Keratinocyte (primary cell): ENCODE measurements around the gene CYP4B1. TPM values are rescaled to one million over a fixed set of nuclear protein-coding genes. Genes with fewer than 3 reads are reported as not detected.
A peak's percentile ranks its signal among the peaks of the same experiment; 100 is the strongest.
"Not testable (repeated sequence)": the region's sequence is repeated elsewhere in the genome, so short reads cannot be mapped to it uniquely, and the experiment has no call there.

Experiments
- DNase-seq: peaks from one replicate; pipeline ENCODE4 v3.0.0-alpha.2; 2011; ENCODE audit warnings: low read depth, missing footprints, low spot score
- FAIRE-seq: peaks from 2 replicates; lab custom pipeline; 2011; peaks lifted over from hg19 to GRCh38; lab: Jason Lieb, UNC
- H2AFZ ChIP-seq: 2 replicates; pipeline ENCODE4 v1.6.0; 2012; ENCODE audit warnings: low read length, control low read depth, inconsistent platforms; ENCODE audit not compliant: control insufficient read depth
- H3K27ac ChIP-seq: 2 replicates; pipeline ENCODE4 v1.5.1; 2011; ENCODE audit warnings: low read length; ENCODE audit not compliant: control insufficient read depth, insufficient read depth
- H3K27me3 ChIP-seq: 3 replicates; pipeline ENCODE4 v1.6.0; 2011; ENCODE audit warnings: low read length; ENCODE audit not compliant: control insufficient read depth, insufficient read depth; ENCODE audit errors: extremely low read depth
- H3K36me3 ChIP-seq, 2 experiments: 2 replicates in 1 of 2; 3 replicates in 1 of 2; pipeline ENCODE4 v1.5.1; 2011; ENCODE audit warnings: low read length in 2 of 2, mild to moderate bottlenecking in 1 of 2; ENCODE audit not compliant: control insufficient read depth in 2 of 2, insufficient read depth in 2 of 2; ENCODE audit errors: extremely low read depth in 1 of 2
- H3K4me1 ChIP-seq: 3 replicates; pipeline ENCODE4 v1.5.1; 2011; ENCODE audit warnings: low read length; ENCODE audit not compliant: control insufficient read depth, insufficient read depth; ENCODE audit errors: extremely low read depth
- H3K4me2 ChIP-seq: 3 replicates; pipeline ENCODE4 v1.6.0; 2011; ENCODE audit warnings: low read depth, low read length; ENCODE audit not compliant: control insufficient read depth, insufficient read depth; ENCODE audit errors: extremely low read depth
- H3K4me3 ChIP-seq, 3 experiments: fragments of 200-600 bp in 1 of 3; sonication (generic) in 1 of 3; 2 replicates in 2 of 3; 3 replicates in 1 of 3; pipeline ENCODE4 v1.5.1; 2011 to 2016; ENCODE audit warnings: low read length in 3 of 3, mild to moderate bottlenecking in 3 of 3, control low read depth in 2 of 3, inconsistent platforms in 1 of 3, low read depth in 1 of 3, mixed read lengths in 1 of 3, mixed run types in 1 of 3, moderate library complexity in 1 of 3; ENCODE audit not compliant: control insufficient read depth in 2 of 3, insufficient read depth in 2 of 3; ENCODE audit errors: extremely low read depth in 1 of 3
- H3K79me2 ChIP-seq: 2 replicates; pipeline ENCODE4 v1.6.0; 2012; ENCODE audit warnings: low read length; ENCODE audit not compliant: control insufficient read depth, insufficient read depth
- H3K9ac ChIP-seq: 3 replicates; pipeline ENCODE4 v1.6.0; 2011; ENCODE audit warnings: low read length; ENCODE audit not compliant: control insufficient read depth, insufficient read depth; ENCODE audit errors: extremely low read depth
- H3K9me1 ChIP-seq: 3 replicates; pipeline ENCODE4 v1.6.0; 2011; ENCODE audit warnings: low read length; ENCODE audit not compliant: control insufficient read depth, insufficient read depth; ENCODE audit errors: extremely low read depth
- H3K9me3 ChIP-seq: 2 replicates; pipeline ENCODE4 v1.5.1; 2012; ENCODE audit warnings: low read depth, low read length; ENCODE audit not compliant: control insufficient read depth
- H4K20me1 ChIP-seq: 3 replicates; pipeline ENCODE4 v1.6.0; 2011; ENCODE audit warnings: low read length; ENCODE audit not compliant: control insufficient read depth, insufficient read depth; ENCODE audit errors: extremely low read depth
- EZH2 ChIP-seq: IDR thresholded peaks from one replicate; pipeline ENCODE4 v1.6.1; 2012; ENCODE audit warnings: inconsistent platforms, mild to moderate bottlenecking, low read length, moderate library complexity
- dilution Hi-C: fragments of 300-500 bp; cut with MboI; formaldehyde crosslinking; loops from one replicate; pipeline ENCODE4 v1.7.0; 2020; ENCODE audit warnings: low sequenced_read_pairs; ENCODE audit not compliant: extremely low pct_ligation_motif_present
- polyA plus RNA-seq, 5 experiments: library from polyadenylated mRNA; depleted of rRNA in 3 of 5; stranded (reverse) in 3 of 5; stranded (forward) in 1 of 5; unstranded in 1 of 5; fragments of >200 nt; gene quantifications; 1 replicate in 1 of 5; 2 replicates in 3 of 5; 3 replicates in 1 of 5; pipeline versions ENCODE4 v1.2.1 to v1.2.3, GENCODE V29; 2011 to 2012; ENCODE audit warnings: missing spikeins in 2 of 5, low read depth in 1 of 5, low replicate concordance in 1 of 5
- TF ChIP-seq, protein P1 (sequence below), 3 experiments: IDR thresholded peaks in 1 of 3; conservative IDR thresholded peaks in 1 of 3; optimal IDR thresholded peaks in 1 of 3; 2 replicates in 2 of 3; 3 replicates in 1 of 3; pipeline versions ENCODE3 to v1.5.1; 2011; ENCODE audit warnings: low read length in 3 of 3, mild to moderate bottlenecking in 3 of 3, moderate library complexity in 2 of 3, control low read depth in 1 of 3, inconsistent platforms in 1 of 3; ENCODE audit not compliant: insufficient read depth in 2 of 3; ENCODE audit errors: extremely low read depth in 1 of 3

The CYP4B1 gene
- polyA plus RNA-seq, 1 donor (not counting 4 experiments of a cell fraction or from before 2014, with no cell fraction given), result 2.1 TPM

DNA sequence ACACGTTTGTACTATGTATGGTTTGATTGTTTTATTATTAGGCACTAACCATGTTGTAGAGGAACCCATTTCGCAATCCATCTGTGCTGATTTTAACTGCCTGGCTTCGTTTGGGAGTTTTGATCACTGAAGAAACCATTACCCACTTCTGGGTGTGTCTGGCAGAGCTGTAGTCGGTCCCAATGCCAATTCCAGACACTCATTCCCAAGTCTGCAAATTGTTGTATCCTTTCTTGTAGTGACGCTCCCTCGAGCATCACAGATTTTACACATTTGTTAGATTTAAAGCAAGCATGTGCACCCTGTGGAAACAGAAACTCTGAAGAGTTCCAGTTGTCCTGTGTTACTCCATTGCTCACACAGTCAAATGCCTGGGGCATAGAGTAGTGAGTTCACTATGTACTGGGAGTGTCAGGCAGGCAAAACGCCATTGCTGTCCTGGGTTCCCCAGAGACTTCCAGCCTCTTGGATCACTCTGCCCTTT, 48.9 kb upstream of the CYP4B1 start:
- Histone ChIP-seq H3K9me3 (no peaks in the 10 kb centered on the region), H3K27ac (peak overlapping the region; percentile 31), H3K4me1 (peaks cover 41% of the 10 kb centered on the region), H2AFZ (peak overlapping the region; percentile 10), H3K9me1 (no peaks in the 10 kb centered on the region), H3K4me3 (peak overlapping the region in 1 of 3 experiments; percentile 9), H3K27me3 (no peaks in the 10 kb centered on the region), H3K4me2 (peak overlapping the region; percentile 53), H3K79me2 (no peaks in the 10 kb centered on the region), H3K36me3 (no peaks in the 10 kb centered on the region), H3K9ac (no peak overlapping the region), H4K20me1 (no peaks in the 10 kb centered on the region)
- FAIRE-seq (peak; percentile 95), DNase-seq (no peak)
- no peak for TF ChIP-seq EZH2
- TF ChIP-seq, protein P1, sequence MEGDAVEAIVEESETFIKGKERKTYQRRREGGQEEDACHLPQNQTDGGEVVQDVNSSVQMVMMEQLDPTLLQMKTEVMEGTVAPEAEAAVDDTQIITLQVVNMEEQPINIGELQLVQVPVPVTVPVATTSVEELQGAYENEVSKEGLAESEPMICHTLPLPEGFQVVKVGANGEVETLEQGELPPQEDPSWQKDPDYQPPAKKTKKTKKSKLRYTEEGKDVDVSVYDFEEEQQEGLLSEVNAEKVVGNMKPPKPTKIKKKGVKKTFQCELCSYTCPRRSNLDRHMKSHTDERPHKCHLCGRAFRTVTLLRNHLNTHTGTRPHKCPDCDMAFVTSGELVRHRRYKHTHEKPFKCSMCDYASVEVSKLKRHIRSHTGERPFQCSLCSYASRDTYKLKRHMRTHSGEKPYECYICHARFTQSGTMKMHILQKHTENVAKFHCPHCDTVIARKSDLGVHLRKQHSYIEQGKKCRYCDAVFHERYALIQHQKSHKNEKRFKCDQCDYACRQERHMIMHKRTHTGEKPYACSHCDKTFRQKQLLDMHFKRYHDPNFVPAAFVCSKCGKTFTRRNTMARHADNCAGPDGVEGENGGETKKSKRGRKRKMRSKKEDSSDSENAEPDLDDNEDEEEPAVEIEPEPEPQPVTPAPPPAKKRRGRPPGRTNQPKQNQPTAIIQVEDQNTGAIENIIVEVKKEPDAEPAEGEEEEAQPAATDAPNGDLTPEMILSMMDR (optimal IDR thresholded peaks at IDR 0.05 in 1 of 3, IDR thresholded peaks at IDR 0.05 in 1 of 3, conservative IDR thresholded peaks at IDR 0.05 in 1 of 3; ENCODE audit: extremely low read depth in 1 of 3, insufficient read depth in 2 of 3, low read length in 3 of 3), result no peak
- dilution Hi-C loops, result no loop called here

GRCh38 chr1:46753985-46754384, 44.9 kb upstream of the CYP4B1 start:
- Histone ChIP-seq H2AFZ (peak overlapping the region; percentile 35), H3K9me1 (no peaks in the 10 kb centered on the region), H4K20me1 (no peaks in the 10 kb centered on the region), H3K4me2 (peak overlapping the region; percentile 2), H3K36me3 (no peaks in the 10 kb centered on the region), H3K4me1 (peaks cover 68% of the 10 kb centered on the region), H3K79me2 (no peaks in the 10 kb centered on the region), H3K27me3 (no peaks in the 10 kb centered on the region), H3K4me3 (no peak overlapping the region), H3K9me3 (no peaks in the 10 kb centered on the region), H3K9ac (no peak overlapping the region), H3K27ac (no peak overlapping the region)
- dilution Hi-C loops, result no loop called here
- FAIRE-seq (no peak), DNase-seq (no peak)
- no peak for TF ChIP-seq EZH2
- TF ChIP-seq, protein P1 (optimal IDR thresholded peaks at IDR 0.05 in 1 of 3, IDR thresholded peaks at IDR 0.05 in 1 of 3, conservative IDR thresholded peaks at IDR 0.05 in 1 of 3; ENCODE audit: extremely low read depth in 1 of 3, insufficient read depth in 2 of 3, low read length in 3 of 3), result no peak

GRCh38 chr1:46754707-46755106, 44.1 kb upstream of the CYP4B1 start:
- H3K9me1 ChIP-seq, H3K79me2 ChIP-seq, FAIRE-seq, H3K27me3 ChIP-seq, H3K9me3 ChIP-seq, DNase-seq, H3K9ac ChIP-seq, dilution Hi-C loops, H4K20me1 ChIP-seq, H3K36me3 ChIP-seq: not testable (repeated sequence)
- Histone ChIP-seq H3K4me2 (peak overlapping the region; percentile 41), H3K27ac (peak overlapping the region; percentile 31), H3K4me3 (peak overlapping the region in 1 of 3 experiments; percentile 12), H3K4me1 (peaks cover 61% of the 10 kb centered on the region), H2AFZ (peak overlapping the region; percentile 22)
